BE2C (cell line): ENCODE data around the gene HAUS8.

ENCODE experiments used
- DNase-seq: peaks from one replicate; pipeline ENCODE4 v3.0.0-alpha.2; 2020
- H3K27me3 ChIP-seq: fragments of 250-450 bp; sonication (Bioruptor Pico); 2 replicates; pipeline ENCODE4 v1.5.1; 2020; ENCODE audit warnings: mild to moderate bottlenecking
- H3K36me3 ChIP-seq: fragments of 250-450 bp; sonication (Bioruptor Pico); 2 replicates; pipeline ENCODE4 v1.5.1; 2020; ENCODE audit warnings: mild to moderate bottlenecking
- H3K4me1 ChIP-seq: fragments of 250-450 bp; sonication (Bioruptor Pico); 2 replicates; pipeline ENCODE4 v1.5.1; 2020
- H3K4me3 ChIP-seq: 2 replicates; pipeline ENCODE4 v1.5.1; 2011; ENCODE audit warnings: low read depth, low read length
- H3K9me3 ChIP-seq: fragments of 250-450 bp; sonication (Bioruptor Pico); 2 replicates; pipeline ENCODE4 v1.5.1; 2020
- TF ChIP-seq, protein P1 (sequence below): IDR thresholded peaks from 2 replicates; pipeline ENCODE4 v1.5.1; 2012; ENCODE audit warnings: mild to moderate bottlenecking, low read depth, low read length

The HAUS8 gene

DNA sequence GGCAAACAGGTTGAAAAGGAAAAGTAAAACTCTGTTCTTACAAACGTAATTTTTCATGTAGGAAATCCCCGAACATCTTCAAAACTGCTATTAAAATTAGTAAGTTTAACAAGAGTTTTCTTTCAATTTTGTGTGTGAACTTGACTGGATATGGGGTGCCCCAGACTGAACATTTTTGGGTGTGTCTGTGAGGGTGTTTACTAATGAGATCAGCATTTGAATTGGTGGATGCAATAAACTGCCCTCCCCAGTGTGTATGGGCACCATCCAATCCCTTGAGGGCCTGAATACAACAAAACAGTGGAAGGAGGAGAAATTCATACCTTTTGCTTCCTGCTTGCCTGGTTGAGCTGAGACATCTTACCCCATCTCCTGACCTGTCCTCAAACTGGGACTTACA lies 11.8 kb downstream of the HAUS8 start:
- Histone ChIP-seq H3K9me3 (peaks cover 8% of the 10 kb centered on the region), H3K4me3 (no peak overlapping the region), H3K4me1 (no peaks in the 10 kb centered on the region), H3K27me3 (no peaks in the 10 kb centered on the region), H3K36me3 (peaks cover 68% of the 10 kb centered on the region)
- TF ChIP-seq, protein P1, sequence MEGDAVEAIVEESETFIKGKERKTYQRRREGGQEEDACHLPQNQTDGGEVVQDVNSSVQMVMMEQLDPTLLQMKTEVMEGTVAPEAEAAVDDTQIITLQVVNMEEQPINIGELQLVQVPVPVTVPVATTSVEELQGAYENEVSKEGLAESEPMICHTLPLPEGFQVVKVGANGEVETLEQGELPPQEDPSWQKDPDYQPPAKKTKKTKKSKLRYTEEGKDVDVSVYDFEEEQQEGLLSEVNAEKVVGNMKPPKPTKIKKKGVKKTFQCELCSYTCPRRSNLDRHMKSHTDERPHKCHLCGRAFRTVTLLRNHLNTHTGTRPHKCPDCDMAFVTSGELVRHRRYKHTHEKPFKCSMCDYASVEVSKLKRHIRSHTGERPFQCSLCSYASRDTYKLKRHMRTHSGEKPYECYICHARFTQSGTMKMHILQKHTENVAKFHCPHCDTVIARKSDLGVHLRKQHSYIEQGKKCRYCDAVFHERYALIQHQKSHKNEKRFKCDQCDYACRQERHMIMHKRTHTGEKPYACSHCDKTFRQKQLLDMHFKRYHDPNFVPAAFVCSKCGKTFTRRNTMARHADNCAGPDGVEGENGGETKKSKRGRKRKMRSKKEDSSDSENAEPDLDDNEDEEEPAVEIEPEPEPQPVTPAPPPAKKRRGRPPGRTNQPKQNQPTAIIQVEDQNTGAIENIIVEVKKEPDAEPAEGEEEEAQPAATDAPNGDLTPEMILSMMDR = no peak
- no peak for DNase-seq

DNA sequence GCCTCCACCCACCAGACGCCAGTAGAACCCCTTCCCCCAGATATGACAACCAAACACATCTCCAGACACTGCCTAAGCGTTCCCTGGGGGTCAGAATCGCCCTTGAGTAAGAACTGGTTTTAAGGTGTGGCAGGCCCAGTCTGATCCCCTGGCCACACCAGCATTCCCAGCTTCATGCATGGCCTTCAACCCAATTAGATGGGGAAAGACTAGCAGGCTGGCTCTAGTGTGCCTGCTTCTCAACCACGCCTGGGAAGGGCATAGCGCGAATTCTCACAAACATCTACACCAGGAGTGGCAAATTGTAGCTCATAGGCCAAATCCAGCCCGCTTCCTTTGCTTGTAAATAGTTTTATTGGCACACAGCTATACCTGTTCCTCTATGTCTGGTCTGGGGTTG lies 13.6 kb downstream of the HAUS8 start:
- peaks cover 11% of the 10 kb centered on the region for H3K9me3 ChIP-seq
- TF ChIP-seq, protein P1 = no peak
- H3K27me3 ChIP-seq = no peaks in the 10 kb centered on the region
- peaks cover 71% of the 10 kb centered on the region for H3K36me3 ChIP-seq
- no peak overlapping the region for H3K4me3 ChIP-seq
- DNase-seq = no peak
- H3K4me1 ChIP-seq = no peaks in the 10 kb centered on the region

DNA sequence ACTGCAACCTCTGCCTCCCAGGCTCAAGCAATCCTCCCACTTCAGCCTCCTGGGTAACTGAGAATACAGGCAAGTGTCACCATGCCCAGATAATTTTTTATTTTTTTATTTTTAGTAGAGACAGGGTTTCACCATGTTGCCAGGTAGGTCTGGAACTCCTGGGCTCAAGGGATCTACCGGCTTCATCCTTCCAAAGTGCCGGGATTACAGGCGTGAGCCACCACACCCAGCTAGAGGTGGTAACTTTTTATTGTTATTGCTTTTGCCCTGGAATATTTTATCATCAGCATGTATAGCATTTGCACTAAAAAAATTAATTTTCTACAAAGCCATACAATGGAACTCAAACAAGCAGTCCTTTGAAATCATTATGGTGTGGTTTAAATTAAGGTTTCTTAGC lies 14.0 kb downstream of the HAUS8 start:
- no peak for DNase-seq
- peaks cover 11% of the 10 kb centered on the region for H3K9me3 ChIP-seq
- no peak overlapping the region for H3K4me3 ChIP-seq
- peaks cover 69% of the 10 kb centered on the region for H3K36me3 ChIP-seq
- no peaks in the 10 kb centered on the region for H3K27me3 ChIP-seq
- TF ChIP-seq, protein P1 = no peak
- H3K4me1 ChIP-seq = no peaks in the 10 kb centered on the region

DNA sequence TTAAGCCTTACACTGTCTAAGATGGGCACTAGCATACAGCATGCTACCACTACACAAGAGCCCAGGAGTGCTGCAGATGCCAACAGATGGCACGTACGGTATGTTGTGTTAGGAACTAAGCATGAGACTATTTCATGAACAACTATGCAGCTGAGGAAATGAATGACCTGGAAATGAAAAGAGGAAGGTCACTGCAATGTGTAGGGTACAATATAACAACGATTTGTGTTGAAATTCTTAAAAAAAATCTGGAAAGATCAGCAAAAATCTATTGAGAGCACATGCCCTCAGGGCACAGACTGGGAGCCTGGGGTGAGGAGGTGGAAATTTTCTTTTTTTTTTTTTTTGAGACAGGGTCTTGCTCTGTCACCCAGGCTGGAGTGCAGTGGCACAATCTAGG lies 14.4 kb downstream of the HAUS8 start:
- Histone ChIP-seq H3K27me3 (no peaks in the 10 kb centered on the region), H3K36me3 (peaks cover 66% of the 10 kb centered on the region), H3K4me3 (no peak overlapping the region), H3K9me3 (peaks cover 11% of the 10 kb centered on the region), H3K4me1 (no peaks in the 10 kb centered on the region)
- TF ChIP-seq, protein P1 = no peak
- no peak for DNase-seq

DNA sequence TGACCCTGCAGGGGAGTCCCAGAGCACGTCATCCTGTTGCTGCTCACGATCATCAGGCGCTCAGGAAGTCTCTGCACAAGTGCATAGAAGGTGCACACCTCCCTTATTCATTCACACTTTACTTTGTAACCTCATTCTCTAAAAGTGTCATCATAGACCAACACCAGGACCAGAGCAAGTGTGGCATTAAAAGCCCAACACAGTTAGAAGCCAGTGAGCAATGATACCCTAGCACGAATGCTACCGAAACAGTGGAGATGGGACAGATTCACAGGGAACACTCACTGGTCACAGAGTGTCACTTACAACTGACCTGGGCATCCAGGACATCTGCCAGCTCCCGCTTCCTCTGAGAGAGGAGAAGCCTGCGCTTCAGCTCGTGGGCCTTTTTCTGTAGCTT lies 17.0 kb downstream of the HAUS8 start:
- no peak overlapping the region for H3K4me3 ChIP-seq
- no peak for DNase-seq
- peaks cover 51% of the 10 kb centered on the region for H3K36me3 ChIP-seq
- H3K9me3 ChIP-seq = peaks cover 4% of the 10 kb centered on the region
- H3K4me1 ChIP-seq = no peaks in the 10 kb centered on the region
- H3K27me3 ChIP-seq = no peaks in the 10 kb centered on the region
- TF ChIP-seq, protein P1 = no peak

DNA sequence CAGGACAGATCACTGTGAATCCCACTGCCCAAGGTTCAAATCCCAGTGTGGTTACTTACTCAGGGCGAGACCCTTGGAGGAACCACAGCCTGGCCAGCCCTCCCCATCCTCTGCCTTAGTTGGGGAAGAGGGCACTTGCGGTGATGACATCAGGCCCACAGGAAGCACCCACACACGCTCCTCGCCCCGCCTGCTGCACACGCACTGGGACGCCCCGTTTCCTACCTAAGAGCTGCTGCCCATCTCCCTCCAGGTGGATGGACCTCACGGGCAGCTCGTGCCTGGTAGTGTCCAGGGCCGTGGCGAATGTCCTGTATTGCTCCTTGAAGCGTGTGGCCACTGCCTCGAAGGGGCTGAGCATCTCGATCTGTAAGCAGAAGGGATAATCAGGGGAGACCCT lies 19.6 kb downstream of the HAUS8 start:
- H3K9me3 ChIP-seq = peaks cover 4% of the 10 kb centered on the region
- H3K4me3 ChIP-seq = no peak overlapping the region
- peaks cover 57% of the 10 kb centered on the region for H3K36me3 ChIP-seq
- H3K27me3 ChIP-seq = no peaks in the 10 kb centered on the region
- H3K4me1 ChIP-seq = no peaks in the 10 kb centered on the region
- DNase-seq = no peak
- TF ChIP-seq, protein P1 = no peak
